GM12878 (cell line): ENCODE data around the gene TRABD2A.
"Not testable (repeated sequence)": the region's sequence is repeated elsewhere in the genome, so short reads cannot be mapped to it uniquely, and the experiment has no call there.

ENCODE experiments used
- BCL11A ChIP-seq: IDR thresholded peaks from 2 replicates; pipeline ENCODE4 v1.6.1; 2011; ENCODE audit warnings: low read depth, low read length
- CEBPB ChIP-seq, 2 experiments: fragments of 150-350 bp in 1 of 2; IDR thresholded peaks; 2 replicates each; pipeline ENCODE4 v1.6.1; 2012 to 2014; ENCODE audit warnings: low read depth in 2 of 2, low read length in 2 of 2, borderline replicate concordance in 1 of 2, inconsistent platforms in 1 of 2
- EP300 ChIP-seq, 2 experiments: fragments of 150-350 bp in 1 of 2; IDR thresholded peaks; 2 replicates each; pipeline ENCODE4 v1.6.1; 2011 to 2012; ENCODE audit warnings: low read depth in 2 of 2, low read length in 2 of 2, borderline replicate concordance in 1 of 2, improper control_type of control experiment in 1 of 2, inconsistent platforms in 1 of 2; ENCODE audit not compliant: control insufficient read depth in 1 of 2
- TF ChIP-seq, protein P1 (sequence below), 3 experiments: IDR thresholded peaks in 2 of 3; conservative IDR thresholded peaks in 1 of 3; 2 replicates each; pipeline ENCODE4 v1.5.1; 2011; ENCODE audit warnings: low read depth in 3 of 3, low read length in 3 of 3, mild to moderate bottlenecking in 3 of 3, control low read depth in 2 of 3, moderate library complexity in 2 of 3, inconsistent platforms in 1 of 3, mixed read lengths in 1 of 3; ENCODE audit not compliant: control insufficient read depth in 2 of 3, insufficient read depth in 1 of 3; ENCODE audit errors: extremely low read depth in 1 of 3
- TF ChIP-seq, protein P2 (sequence below): IDR thresholded peaks from 2 replicates; pipeline ENCODE4 v1.6.1; 2012; ENCODE audit warnings: low read length, inconsistent platforms

DNA sequence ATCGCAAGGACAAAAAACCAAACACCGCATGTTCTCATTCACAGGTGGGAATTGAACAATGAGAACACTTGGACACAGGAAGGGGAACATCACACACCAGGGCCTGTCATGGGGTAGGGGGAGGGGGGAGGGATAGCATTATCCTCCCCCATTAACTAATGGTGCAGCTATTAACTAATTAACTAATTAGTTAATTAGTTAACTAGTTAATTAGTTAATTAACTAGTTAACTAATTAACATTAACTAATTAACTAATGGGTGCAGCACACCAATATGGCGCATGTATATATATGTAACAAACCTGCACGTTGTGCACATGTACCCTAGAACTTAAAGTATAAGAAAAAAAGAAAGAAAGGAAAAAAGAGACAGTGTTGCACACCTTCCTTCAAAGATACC is 12.6 kb downstream of the TRABD2A start:
- TF ChIP-seq, protein P1, sequence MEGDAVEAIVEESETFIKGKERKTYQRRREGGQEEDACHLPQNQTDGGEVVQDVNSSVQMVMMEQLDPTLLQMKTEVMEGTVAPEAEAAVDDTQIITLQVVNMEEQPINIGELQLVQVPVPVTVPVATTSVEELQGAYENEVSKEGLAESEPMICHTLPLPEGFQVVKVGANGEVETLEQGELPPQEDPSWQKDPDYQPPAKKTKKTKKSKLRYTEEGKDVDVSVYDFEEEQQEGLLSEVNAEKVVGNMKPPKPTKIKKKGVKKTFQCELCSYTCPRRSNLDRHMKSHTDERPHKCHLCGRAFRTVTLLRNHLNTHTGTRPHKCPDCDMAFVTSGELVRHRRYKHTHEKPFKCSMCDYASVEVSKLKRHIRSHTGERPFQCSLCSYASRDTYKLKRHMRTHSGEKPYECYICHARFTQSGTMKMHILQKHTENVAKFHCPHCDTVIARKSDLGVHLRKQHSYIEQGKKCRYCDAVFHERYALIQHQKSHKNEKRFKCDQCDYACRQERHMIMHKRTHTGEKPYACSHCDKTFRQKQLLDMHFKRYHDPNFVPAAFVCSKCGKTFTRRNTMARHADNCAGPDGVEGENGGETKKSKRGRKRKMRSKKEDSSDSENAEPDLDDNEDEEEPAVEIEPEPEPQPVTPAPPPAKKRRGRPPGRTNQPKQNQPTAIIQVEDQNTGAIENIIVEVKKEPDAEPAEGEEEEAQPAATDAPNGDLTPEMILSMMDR (IDR thresholded peaks at IDR 0.05 in 2 of 3, conservative IDR thresholded peaks at IDR 0.05 in 1 of 3; ENCODE audit: control insufficient read depth in 2 of 3, extremely low read depth in 1 of 3, insufficient read depth in 1 of 3, low read depth in 3 of 3, low read length in 3 of 3), result not testable (repeated sequence)
- TF ChIP-seq CEBPB (IDR thresholded peaks at IDR 0.05; ENCODE audit: borderline replicate concordance in 1 of 2, low read depth in 2 of 2, low read length in 2 of 2); BCL11A; EP300 (IDR thresholded peaks at IDR 0.05; ENCODE audit: borderline replicate concordance in 1 of 2, control insufficient read depth in 1 of 2, low read depth in 2 of 2, low read length in 2 of 2): not testable (repeated sequence)
- TF ChIP-seq, protein P2, sequence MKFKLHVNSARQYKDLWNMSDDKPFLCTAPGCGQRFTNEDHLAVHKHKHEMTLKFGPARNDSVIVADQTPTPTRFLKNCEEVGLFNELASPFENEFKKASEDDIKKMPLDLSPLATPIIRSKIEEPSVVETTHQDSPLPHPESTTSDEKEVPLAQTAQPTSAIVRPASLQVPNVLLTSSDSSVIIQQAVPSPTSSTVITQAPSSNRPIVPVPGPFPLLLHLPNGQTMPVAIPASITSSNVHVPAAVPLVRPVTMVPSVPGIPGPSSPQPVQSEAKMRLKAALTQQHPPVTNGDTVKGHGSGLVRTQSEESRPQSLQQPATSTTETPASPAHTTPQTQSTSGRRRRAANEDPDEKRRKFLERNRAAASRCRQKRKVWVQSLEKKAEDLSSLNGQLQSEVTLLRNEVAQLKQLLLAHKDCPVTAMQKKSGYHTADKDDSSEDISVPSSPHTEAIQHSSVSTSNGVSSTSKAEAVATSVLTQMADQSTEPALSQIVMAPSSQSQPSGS, result not testable (repeated sequence)
